Activated gamma-delta T cell (primary cell): Measurements from ENCODE around the gene REC8.
"Not testable (repeated sequence)": the region's sequence is repeated elsewhere in the genome, so short reads cannot be mapped to it uniquely, and the experiment has no call there.

Experiments
- DNase-seq: peaks from one replicate; lab custom pipeline; 2025; lab: John Stamatoyannopoulos, UW

The REC8 gene

DNA sequence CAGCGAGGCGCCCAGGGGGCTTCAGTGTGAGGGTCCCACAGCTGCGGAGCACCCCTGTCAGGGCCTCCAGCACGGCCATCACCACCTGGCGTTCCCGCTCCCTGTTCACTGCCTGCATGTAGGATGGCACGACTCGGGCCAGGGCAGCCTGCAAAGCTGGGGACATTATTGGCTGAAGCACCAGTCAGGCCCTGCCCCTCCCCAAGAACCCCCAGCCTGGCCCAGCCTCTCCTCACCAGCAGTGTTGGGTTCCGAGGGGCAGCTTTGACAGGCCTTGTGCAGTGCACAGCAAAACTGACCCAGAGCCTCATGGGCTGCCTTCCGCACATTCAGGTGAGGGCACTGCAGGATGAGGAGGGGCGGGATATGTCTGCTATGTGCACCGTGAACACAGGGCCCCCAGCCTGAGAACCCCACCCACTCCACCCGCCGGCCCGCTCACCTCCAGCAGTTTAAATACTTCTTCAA is 11.2 kb downstream of the REC8 start:
- no peak for DNase-seq

DNA sequence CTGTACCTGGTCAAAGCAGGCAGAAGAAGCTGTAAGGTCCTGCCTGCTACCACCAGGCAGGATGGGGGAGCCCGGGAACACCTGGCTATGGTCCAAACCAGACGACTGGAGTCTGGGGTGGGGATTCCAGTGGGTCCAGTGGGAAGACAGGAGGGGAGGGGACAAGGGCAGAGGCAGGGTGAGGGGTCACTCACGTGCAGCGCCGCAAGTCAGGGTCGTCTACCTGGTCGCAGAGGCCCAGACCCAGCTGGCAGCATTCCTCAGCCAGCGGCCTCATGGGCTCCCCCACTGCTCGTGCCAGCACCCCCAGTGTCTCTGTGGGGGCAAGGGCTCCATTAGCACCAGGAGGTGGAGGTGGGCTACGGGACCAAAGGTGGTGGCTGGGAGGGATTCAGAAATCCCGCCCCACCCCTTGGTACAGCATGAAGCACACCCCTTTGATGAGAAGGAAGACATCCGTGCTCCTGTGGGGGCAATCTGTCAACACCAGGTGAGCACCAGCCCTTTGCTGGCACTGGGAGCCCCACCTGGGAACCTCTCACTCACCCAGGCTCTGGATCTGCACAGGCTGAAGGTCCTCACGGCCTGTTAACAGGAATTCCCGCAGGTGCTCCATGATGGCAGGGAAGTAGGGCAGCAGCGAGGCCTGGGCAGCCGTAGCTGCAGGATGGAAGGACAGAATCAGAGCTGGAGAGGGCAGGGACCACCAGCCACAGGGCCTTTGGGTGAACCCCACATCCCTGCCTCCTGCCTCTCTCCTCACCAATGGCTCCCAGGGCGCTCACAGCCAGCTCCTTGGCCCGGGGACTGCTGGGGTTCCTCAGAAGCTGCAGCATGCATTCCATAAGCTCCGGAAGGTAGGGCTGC is 12.5 kb downstream of the REC8 start:
- no peak for DNase-seq

GRCh38 chr14:24185026-24185425 is 13.1 kb downstream of the REC8 start:
- no peak for DNase-seq

GRCh38 chr14:24185741-24186140 is 13.9 kb downstream of the REC8 start:
- DNase-seq = no peak

- DNase-seq = no peak
These were observed 15.1 kb downstream of the REC8 start for GRCh38 chr14:24186831-24187538.

- no peak for DNase-seq
These were observed 15.6 kb downstream of the REC8 start for GRCh38 chr14:24187539-24187915.

DNA sequence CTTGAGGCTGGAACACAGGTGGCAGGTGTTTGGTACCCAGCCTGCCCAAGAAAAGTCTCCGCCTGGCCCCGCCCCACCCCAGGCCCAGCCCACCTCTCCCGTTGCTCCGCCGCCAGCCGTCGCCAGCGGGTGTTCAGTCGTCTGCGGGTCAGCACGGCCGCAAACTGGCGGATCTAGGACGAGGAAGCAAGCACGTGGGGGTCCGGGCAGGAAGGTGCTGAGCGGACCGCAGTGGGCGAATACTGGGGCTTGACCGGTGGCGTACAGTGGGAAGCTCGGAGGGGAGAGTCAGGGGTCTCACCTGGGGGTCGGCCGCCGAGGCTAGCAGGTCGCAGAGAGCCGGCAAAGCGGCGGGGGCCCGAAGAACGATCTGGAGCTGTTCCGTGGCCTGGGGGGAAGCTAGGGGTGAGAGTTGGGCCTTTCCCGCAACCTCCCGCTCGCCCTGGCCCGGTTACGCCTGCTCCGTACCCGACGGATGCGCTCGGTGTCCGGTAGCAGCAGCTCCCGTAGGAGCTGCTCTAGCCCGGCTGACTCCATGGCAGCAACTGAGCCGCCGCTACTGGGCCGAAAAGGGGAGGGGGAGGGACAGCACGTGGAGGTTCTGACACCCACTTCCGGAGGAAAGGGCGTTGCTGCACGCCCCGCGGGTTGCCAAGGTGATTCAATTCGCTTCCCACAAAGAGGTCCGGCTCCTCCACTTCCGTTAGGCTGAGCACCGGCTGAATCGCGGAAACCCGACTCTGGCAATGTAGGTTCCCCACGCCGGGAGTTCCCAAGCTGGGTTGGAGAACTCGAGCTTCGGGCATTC is 16.6 kb downstream of the REC8 start, which contains the start of gene IPO4:
IPO4 (minus strand) TSS at position 566 of the 808 bp plus-strand sequence; CDS start at position 537, 29 bp downstream.
- peak; percentile 76 for DNase-seq

GRCh38 chr14:24189059-24189375 is 17.1 kb downstream of the REC8 start:
- DNase-seq = no peak

DNA sequence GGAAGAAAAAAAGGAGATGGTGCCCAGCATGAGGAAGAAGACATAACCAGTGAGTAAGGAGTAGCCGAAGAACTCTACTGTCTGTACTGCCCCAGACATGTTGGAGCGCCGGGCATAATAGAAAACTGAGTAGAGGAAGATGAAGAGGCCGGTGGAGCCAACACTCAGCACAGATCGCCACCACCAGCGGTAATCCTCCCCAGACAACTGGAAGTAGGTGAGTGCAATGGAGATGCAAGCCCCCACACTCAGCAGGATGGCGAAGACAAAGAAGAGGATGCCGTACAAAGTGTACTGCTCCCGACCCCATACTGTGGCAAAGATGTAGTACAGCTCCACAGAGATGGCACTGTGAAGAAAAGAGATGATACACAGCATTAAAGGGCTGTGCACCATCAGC is 17.6 kb downstream of the REC8 start:
- no peak for DNase-seq

DNA sequence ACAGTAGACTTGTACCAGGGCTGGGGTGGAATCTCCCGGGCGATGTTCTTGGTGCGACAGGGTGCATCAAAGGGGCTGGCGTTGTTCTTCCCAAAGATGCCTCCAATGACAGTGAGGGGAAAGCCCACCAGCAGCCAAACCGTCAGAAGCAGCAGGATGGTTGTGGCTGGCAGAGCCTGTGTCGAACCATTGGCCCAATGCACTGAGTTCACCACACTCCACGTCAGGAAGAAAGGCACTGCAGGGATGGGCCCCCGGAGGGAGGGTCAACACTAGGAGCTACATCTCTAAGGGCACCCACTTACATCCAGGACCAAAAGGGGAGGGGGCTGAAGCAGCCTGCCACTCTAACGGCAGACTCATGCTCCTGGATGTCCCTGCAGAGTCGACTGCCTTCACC is 18.5 kb downstream of the REC8 start:
- DNase-seq = no peak

DNA sequence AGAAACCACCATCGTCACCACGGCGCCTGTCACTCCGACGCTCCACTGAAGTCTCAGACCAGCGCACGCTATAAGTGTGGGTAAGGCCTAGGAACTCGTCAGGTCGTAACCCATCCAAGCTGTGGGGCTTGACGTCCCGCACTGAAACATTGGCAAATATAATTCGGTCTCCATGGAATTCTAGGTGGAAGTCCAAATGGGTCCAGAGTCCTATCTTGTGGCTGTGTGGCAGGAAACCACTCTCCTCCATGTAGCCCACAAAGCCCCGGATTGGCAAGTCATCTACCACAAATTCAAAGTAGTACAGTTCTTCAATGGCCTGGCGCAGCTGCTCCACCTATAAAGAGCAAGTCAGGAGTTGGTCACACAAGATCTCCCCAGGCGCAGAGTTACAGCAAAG is 21.1 kb downstream of the REC8 start:
- no peak for DNase-seq

DNA sequence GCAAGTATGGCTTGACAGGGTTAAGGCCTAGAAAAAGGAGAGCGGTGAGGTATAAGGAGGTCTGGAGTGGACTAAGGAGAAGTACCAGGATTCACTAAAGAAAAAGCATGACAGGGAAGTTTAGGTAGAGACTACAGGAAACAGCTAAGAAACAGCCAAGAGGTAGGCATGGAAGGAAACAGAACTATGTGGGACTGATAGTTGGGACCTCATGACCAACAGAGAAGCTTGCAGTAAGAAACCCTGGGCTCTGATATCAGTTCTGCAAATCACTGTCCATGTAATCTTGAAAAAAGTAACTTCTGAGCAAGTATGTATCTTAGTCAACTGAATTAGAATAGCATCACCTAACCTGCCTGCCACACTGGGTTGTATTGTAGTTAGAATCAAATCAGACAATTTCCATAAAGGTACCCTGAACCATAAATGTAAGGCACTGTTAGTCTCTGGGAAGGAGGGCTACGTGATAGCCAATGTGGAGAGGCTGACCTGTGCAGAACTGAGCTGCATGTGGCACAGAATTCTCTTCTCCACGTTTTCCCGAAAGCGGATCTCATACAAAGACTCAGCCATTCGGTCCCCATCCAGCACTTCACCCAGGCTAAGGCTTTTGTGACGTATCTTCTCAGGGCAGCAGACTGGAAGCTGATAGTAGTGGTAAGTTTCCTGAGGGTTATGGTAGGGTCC is 22.4 kb downstream of the REC8 start:
- DNase-seq = no peak

DNA sequence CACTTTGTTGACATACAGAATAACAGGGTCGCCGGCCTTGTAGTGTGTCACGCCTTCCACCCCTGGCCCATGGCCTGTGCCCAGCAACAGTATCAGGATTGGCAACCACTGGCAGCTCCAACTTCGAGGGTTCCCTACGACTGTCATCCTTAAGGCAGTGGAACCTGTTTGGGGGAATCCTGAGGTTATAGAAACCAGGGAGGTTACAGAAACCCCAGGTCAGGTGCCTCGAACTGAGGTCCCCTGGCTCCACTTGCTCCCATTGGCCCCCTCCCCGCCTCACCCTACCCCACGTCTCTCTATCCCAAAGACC is 22.9 kb downstream of the REC8 start:
- no peak for DNase-seq

DNA sequence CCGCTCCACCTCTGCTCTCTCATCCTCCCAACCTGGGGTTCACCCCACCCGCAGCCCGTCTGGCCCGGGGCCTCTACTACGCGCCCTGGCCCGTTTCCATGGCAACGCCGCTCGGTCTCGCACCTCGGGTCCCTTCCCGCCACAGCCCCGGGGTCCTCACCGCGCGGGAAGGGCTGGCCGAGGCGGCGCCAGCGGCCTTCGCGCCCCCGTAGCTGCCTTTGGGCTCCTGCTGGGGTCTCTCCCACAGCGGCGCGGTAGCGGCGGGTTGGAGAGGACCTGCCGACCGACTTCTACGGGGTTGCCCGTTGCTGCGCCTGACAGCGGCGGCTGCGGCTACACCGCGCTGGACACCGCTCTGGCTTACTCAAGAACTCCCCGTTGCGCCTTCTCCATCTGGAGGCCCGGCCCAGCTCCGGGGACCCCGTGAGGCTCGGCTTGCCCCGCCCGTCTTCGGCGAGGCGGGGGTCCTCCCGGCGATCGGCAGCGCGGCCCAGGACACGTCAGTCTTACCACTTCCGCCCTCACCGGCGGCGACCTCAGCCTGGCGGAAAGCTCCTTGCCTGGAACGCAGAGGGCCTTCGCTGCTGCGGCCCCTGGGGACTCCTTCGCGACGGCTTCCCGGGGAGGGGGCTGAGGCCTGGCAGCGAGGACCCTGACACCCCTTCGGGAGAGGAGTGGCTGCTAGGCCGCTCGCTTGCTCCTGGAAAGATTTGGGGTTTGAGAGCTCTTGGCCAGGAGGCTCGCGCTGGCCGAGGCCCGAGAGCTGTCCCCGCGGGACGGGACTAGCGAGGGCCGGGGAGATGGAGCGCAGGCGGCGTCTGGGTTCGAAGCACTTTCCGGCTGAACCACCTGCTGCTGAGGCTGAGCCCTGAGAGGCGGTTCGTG is 23.5 kb downstream of the REC8 start, which contains the start of gene TM9SF1:
TM9SF1 (minus strand) TSS at position 256 of the 885 bp plus-strand sequence. CDS start 422 bp downstream, outside the sequence.
- peak; percentile 93 for DNase-seq

DNA sequence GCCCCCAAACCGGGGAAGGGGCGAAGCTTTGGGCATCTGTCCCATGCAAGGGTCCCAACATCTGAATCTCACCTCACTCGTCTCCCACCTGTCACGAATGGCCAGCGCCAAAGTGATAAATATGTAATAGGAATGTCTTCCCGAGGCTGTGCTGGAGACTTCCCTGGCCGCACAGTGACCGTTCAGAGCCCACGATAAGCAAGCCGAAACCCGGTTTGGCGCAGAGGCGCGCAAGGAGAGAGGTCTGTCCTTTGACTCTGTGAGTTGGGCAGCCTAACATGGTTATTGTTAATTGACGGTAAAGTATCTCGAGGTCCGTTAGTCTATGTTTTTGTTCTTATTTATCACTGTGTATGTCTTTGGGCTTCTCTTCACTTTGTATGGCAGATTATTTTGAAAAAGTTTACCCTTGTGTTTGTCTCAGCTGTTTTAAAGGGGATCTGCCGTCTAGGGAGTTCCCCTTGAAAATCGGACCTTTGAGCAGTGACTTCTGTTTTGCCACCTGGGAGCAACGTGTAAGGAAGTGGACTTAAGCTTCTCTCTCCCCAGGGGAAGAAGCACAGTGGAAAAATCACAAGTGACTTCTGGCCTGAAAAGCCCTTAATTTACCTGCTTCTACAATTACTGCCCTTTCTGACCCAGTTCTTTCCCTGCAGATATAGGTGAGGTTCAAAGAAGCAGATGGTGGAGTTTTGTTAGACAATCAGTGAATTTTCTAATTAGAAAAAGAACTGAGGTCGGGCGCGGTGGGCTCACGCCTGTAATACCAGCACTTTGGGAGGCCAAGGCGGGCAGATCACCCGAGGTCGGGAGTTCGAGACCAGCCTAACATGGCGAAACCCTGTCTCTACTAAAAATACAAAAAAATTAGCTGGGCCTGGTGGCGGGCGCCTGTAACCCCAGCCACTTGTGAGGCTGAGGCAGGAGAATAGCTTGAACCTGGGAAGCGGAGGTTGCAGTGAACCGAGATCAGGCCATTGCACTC is 24.5 kb downstream of the REC8 start:
- no peak for DNase-seq

GRCh38 chr14:24197056-24197450 is 25.2 kb downstream of the REC8 start:
- DNase-seq = no peak

DNA sequence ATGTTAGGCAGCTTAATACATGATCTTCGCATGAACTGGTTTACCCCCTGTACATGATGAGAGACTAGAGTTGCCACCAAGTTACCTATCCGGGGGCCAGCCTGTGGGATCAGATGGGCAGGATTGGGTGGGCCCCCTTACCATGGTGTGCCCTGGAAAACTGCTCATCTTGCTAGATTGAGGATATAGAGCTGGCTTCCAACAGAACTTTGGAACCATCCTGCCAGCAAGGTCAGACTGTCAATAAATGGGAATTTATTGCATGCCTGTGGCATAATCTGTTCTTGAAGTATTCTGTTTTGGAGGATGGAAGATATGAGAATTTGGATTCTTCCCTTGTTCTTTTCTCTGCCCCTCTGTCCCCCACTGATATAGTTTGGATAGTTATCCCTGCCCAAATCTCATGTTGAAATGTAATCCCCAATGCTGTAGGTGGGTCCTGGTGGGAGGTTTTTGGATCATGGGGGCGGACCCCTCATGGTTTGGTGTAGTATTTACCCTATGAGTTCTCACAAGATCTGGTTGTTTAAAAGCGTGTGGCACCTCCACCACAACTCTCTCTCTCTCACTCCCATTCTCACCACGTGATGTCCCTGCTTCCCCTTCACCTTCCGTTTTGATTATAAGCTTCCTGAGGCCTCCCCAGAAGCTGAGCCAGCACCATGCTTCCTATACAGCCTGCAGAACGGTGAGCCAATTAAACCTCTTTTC is 27.1 kb downstream of the REC8 start:
- no peak for DNase-seq

GRCh38 chr14:24202538-24202937 is 30.7 kb downstream of the REC8 start:
- not testable (repeated sequence) for DNase-seq
